Measurements from ENCODE around the gene SMARCA4.

DNA sequence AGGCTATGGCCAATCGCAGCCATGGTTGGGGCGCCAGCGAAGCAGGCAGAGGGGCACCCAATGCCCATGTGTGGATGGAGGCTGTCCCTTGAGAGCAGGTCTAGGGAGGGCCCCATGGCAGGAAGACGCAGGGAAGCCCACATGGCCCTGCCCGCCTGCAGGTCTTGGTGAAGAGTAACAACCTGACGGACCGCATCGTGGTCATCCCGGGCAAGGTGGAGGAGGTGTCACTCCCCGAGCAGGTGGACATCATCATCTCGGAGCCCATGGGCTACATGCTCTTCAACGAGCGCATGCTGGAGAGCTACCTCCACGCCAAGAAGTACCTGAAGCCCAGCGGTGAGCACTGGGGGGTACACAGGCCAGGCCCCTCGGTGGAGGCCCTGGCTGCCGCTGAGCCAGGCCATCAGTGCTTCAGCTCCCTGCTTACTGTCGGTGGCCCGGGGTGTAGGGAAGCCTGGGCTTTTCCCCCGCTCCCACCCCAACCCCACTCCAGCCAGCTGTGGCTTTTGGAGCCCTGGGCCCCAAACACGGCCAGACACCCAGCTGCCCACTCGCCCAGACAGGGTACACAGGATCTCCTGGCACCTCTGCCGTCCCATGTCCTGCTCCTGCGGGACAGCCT, 47.0 kb upstream of the SMARCA4 start:
- TF ChIP-seq, protein P1, sequence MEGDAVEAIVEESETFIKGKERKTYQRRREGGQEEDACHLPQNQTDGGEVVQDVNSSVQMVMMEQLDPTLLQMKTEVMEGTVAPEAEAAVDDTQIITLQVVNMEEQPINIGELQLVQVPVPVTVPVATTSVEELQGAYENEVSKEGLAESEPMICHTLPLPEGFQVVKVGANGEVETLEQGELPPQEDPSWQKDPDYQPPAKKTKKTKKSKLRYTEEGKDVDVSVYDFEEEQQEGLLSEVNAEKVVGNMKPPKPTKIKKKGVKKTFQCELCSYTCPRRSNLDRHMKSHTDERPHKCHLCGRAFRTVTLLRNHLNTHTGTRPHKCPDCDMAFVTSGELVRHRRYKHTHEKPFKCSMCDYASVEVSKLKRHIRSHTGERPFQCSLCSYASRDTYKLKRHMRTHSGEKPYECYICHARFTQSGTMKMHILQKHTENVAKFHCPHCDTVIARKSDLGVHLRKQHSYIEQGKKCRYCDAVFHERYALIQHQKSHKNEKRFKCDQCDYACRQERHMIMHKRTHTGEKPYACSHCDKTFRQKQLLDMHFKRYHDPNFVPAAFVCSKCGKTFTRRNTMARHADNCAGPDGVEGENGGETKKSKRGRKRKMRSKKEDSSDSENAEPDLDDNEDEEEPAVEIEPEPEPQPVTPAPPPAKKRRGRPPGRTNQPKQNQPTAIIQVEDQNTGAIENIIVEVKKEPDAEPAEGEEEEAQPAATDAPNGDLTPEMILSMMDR (IDR thresholded peaks at IDR 0.05), result no peak
- TF ChIP-seq POLR2A (IDR thresholded peaks at IDR 0.05), result no peak

Data from testis (tissue), 2 donors.